Esophagus muscularis mucosa (tissue), 3 donors: ENCODE results near the gene NXPH3.

ENCODE experiments used
- POLR2A ChIP-seq: fragments of 450-650 bp; IDR thresholded peaks from one replicate; pipeline ENCODE4 v1.6.1; 2017; ENCODE audit warnings: antibody characterized with exemption, moderate library complexity, mild to moderate bottlenecking, low read depth
- POLR2AphosphoS5 ChIP-seq, 2 donors: sonication (generic); formaldehyde crosslinking; IDR thresholded peaks; one replicate each; pipeline ENCODE4 v1.6.1; 2017; ENCODE audit warnings: antibody characterized with exemption in 2 of 2
- TF ChIP-seq, protein P1 (sequence below), 3 experiments: fragments of 200-600 bp in 2 of 3; fragments of 450-650 bp in 1 of 3; sonication (generic) in 2 of 3; IDR thresholded peaks; one replicate each; pipeline ENCODE4 v1.5.1; 2017 to 2019; ENCODE audit warnings: antibody characterized with exemption in 3 of 3, mild to moderate bottlenecking in 2 of 3, moderate library complexity in 1 of 3

GRCh38 chr17:49577963-49578362 lies 2.3 kb downstream of the NXPH3 start:
- TF ChIP-seq POLR2A (no peak), POLR2AphosphoS5 (IDR thresholded peaks at IDR 0.05) (no peak)
- TF ChIP-seq, protein P1, sequence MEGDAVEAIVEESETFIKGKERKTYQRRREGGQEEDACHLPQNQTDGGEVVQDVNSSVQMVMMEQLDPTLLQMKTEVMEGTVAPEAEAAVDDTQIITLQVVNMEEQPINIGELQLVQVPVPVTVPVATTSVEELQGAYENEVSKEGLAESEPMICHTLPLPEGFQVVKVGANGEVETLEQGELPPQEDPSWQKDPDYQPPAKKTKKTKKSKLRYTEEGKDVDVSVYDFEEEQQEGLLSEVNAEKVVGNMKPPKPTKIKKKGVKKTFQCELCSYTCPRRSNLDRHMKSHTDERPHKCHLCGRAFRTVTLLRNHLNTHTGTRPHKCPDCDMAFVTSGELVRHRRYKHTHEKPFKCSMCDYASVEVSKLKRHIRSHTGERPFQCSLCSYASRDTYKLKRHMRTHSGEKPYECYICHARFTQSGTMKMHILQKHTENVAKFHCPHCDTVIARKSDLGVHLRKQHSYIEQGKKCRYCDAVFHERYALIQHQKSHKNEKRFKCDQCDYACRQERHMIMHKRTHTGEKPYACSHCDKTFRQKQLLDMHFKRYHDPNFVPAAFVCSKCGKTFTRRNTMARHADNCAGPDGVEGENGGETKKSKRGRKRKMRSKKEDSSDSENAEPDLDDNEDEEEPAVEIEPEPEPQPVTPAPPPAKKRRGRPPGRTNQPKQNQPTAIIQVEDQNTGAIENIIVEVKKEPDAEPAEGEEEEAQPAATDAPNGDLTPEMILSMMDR (IDR thresholded peaks at IDR 0.05), result no peak
